KMS-11 (cell line): ENCODE results near the gene STK32C.
"Not testable (repeated sequence)": the region's sequence is repeated elsewhere in the genome, so short reads cannot be mapped to it uniquely, and the experiment has no call there.

Experiments used
- H2AFZ ChIP-seq: fragments of 200-600 bp; sonication (generic); 2 replicates; pipeline ENCODE4 v1.6.1; 2016; ENCODE audit warnings: antibody characterized with exemption, mixed run types, low read depth
- H3K27ac ChIP-seq: fragments of 200-600 bp; sonication (generic); 2 replicates; pipeline ENCODE4 v1.6.1; 2016; ENCODE audit warnings: mild to moderate bottlenecking, mixed run types
- H3K27me3 ChIP-seq: fragments of 200-600 bp; sonication (generic); 2 replicates; pipeline ENCODE4 v1.6.1; 2017; ENCODE audit warnings: mild to moderate bottlenecking, low read depth, mixed run types, moderate library complexity; ENCODE audit not compliant: insufficient read depth
- H3K36me3 ChIP-seq: fragments of 200-600 bp; sonication (generic); 2 replicates; pipeline ENCODE4 v1.6.1; 2017; ENCODE audit warnings: mild to moderate bottlenecking, mixed run types; ENCODE audit not compliant: insufficient read depth
- H3K4me1 ChIP-seq: fragments of 200-600 bp; sonication (generic); 2 replicates; pipeline ENCODE4 v1.6.1; 2016; ENCODE audit warnings: mild to moderate bottlenecking, low read depth, mixed run types; ENCODE audit not compliant: poor library complexity, severe bottlenecking
- H3K4me2 ChIP-seq: fragments of 200-600 bp; sonication (generic); 2 replicates; pipeline ENCODE4 v1.7.0; 2016; ENCODE audit warnings: mild to moderate bottlenecking, mixed run types
- H3K4me3 ChIP-seq: fragments of 200-600 bp; sonication (generic); IDR thresholded peaks from 2 replicates; pipeline ENCODE4 v1.6.1; 2017; ENCODE audit warnings: low read depth, low read length, mixed read lengths; ENCODE audit not compliant: insufficient read depth
- H3K79me2 ChIP-seq: fragments of 200-600 bp; sonication (generic); 2 replicates; pipeline ENCODE4 v1.6.1; 2016; ENCODE audit warnings: low read depth, mixed run types; ENCODE audit not compliant: insufficient read depth
- H3K9ac ChIP-seq: fragments of 200-600 bp; sonication (generic); 2 replicates; pipeline ENCODE4 v1.6.1; 2016; ENCODE audit warnings: mild to moderate bottlenecking, mixed run types
- H4K20me1 ChIP-seq: fragments of 200-600 bp; sonication (generic); 2 replicates; pipeline ENCODE4 v1.6.1; 2016; ENCODE audit warnings: mild to moderate bottlenecking, mixed run types; ENCODE audit not compliant: insufficient read depth
- TF ChIP-seq, protein P1 (sequence below): fragments of 200-600 bp; sonication (generic); conservative IDR thresholded peaks from 2 replicates; pipeline ENCODE4 v1.6.1; 2017; ENCODE audit warnings: low read depth, mild to moderate bottlenecking, antibody characterized with exemption, low read length, moderate library complexity, mixed read lengths

Gene STK32C

DNA sequence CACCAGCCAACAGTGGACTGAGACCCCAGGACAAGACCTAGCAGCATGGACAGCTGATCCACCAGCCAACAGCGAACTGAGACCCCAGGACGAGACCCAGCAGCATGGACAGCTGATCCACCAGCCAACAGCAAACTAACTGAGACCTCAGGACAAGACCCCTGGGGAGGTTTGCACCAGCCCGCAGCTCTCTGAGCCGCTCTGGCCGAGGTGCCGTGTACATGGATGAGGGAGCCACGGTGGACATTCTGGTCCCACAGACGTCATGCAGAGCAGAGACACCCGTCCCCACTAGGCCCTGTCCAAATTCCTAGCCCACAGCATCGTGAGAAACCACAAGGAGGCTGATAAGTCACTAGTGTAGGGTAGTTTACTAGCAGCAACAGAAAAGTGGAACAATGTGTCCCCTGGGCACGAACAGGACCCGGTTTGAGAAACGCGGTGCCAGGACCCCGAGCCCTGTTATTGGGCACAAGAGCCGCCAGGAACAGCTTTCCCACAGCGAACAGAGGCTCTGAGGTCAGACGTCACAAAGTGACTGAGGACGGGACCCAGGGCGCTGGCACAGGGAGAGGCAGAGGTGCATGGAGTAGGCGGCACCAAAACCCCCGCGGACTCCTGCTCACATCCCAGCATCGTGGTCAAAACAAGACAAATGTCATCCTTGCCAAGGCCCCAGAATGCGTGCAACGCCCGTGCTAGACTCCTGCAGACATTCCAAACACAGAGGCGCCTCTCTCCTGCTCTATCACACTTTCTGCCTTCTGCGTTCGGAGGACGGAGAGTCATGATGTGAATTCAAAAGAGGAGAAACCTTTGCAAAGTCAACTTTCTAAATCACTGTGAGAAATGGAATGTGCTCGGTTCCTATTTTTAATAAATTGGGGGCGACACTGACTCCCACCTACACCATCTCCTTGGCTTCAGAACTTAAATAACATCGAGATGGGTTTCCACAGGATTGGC is 8.1 kb downstream of the STK32C start:
- Histone ChIP-seq H3K4me3 (no peak overlapping the region), H3K4me1 (no peaks in the 10 kb centered on the region), H2AFZ (no peak overlapping the region), H3K9ac (no peak overlapping the region), H3K36me3 (no peaks in the 10 kb centered on the region), H4K20me1 (no peaks in the 10 kb centered on the region), H3K79me2 (no peaks in the 10 kb centered on the region), H3K4me2 (no peak overlapping the region), H3K27me3 (peaks cover 92% of the 10 kb centered on the region), H3K27ac (no peak overlapping the region)
- TF ChIP-seq, protein P1, sequence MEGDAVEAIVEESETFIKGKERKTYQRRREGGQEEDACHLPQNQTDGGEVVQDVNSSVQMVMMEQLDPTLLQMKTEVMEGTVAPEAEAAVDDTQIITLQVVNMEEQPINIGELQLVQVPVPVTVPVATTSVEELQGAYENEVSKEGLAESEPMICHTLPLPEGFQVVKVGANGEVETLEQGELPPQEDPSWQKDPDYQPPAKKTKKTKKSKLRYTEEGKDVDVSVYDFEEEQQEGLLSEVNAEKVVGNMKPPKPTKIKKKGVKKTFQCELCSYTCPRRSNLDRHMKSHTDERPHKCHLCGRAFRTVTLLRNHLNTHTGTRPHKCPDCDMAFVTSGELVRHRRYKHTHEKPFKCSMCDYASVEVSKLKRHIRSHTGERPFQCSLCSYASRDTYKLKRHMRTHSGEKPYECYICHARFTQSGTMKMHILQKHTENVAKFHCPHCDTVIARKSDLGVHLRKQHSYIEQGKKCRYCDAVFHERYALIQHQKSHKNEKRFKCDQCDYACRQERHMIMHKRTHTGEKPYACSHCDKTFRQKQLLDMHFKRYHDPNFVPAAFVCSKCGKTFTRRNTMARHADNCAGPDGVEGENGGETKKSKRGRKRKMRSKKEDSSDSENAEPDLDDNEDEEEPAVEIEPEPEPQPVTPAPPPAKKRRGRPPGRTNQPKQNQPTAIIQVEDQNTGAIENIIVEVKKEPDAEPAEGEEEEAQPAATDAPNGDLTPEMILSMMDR, result no peak

DNA sequence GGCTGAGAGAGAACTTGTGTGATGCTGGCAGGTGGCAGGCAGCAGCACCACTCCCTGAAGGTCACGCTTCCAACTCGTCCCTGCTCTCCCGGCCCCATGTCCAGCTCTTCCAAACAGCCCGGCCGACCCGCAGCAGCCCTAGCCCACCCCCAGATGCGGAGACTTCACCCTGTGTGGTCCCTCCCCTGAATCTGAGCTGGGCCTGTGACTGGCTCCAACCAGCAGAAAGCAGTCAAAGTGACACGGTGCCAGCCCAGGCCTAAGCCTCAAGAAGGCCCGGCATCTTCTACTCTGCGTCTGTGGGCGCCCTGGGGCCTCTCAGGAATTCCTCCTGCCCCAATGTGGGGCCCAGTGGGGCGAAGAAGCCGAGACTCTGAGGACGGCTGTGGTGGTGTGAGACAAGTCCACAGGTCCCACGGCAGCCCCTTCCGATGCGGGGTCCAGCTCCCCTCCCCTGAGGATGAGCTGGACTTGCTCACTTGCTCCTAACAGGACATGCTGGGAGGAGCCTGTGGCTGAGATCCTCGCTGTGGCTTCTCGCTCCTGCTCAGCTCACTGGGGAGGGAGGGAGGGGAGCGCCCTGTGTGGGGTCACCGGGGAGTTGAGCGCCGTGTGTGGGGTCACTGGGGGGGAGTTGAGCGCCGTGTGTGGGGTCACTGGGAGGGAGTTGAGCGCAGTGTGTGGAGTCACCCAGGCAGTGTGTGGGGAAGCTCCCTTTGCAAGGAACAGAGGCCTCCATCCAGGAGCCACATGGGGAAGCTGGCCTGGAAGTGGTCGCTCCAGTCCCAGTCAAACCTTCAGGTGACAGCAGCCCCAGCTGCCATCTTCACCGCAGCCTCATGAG is 9.5 kb downstream of the STK32C start:
- Histone ChIP-seq H3K4me3 (no peak overlapping the region), H4K20me1 (no peaks in the 10 kb centered on the region), H3K4me1 (no peaks in the 10 kb centered on the region), H3K4me2 (no peak overlapping the region), H2AFZ (no peak overlapping the region), H3K79me2 (no peaks in the 10 kb centered on the region), H3K27me3 (peaks cover 78% of the 10 kb centered on the region), H3K9ac (no peak overlapping the region), H3K36me3 (no peaks in the 10 kb centered on the region), H3K27ac (no peak overlapping the region)
- TF ChIP-seq, protein P1, result no peak

DNA sequence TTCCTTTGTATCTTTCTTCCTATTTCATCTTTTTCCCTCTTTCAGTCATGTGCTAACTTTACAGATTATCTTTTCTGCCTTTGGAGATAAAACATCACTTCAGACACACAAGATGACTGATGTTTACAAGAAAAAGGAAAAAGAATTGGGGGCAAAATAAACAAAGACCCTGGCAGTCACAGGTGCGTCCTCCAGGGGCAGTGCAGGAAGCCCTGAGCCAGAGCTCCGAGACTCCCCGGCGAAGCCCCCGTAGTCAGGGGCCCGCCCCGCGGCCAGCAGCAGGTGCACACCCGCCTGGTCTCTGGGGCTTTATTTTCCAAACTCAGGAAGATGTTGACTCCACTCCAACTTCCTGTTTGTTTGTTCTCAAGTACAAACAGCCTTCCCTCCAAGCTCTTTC is 10.2 kb downstream of the STK32C start:
- H4K20me1 ChIP-seq, result no peaks in the 10 kb centered on the region
- TF ChIP-seq, protein P1, result no peak
- H3K36me3 ChIP-seq, result no peaks in the 10 kb centered on the region
- H3K4me3 ChIP-seq, result no peak overlapping the region
- peaks cover 70% of the 10 kb centered on the region for H3K27me3 ChIP-seq
- no peaks in the 10 kb centered on the region for H3K79me2 ChIP-seq
- H3K4me1 ChIP-seq, result no peaks in the 10 kb centered on the region
- H3K4me2 ChIP-seq, result no peak overlapping the region
- H3K9ac ChIP-seq, result no peak overlapping the region
- H3K27ac ChIP-seq, result no peak overlapping the region
- H2AFZ ChIP-seq, result no peak overlapping the region

DNA sequence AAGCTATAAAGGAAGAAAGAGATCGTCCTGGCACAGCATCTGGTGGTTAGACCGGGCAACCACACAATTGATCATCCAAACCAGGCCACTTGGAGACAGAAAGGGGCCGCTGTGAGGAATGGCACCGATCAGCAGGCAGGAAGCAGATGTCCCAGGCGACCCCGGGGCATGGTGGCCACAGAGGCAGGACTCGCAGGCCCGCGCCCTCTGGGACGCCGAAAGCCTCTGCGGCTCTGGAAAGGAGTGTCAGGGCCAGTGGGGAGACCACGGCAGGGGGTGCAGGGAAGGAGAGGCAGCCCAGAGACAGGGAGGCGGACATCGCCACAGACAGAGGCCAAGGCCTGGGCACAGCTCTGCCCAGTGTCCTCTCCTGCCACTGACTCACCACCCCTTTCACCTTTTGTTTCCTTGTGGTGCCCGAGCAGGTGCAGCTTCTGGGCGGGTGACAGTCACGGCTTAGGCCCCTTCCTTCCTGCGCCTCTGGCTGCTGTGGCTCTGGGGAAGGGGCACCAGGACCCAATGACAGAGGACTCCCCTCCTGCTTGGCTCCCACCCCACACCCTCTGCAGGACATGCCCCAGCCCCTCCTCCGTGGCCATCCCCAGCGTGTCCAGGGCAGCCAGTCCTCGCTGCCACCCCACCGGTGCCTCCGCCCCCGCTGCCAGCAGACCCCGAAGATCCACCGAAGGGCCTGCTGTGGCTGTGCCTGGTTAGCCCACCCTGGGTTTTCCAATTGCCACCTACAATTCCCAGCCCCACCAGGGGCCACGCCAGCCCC is 10.9 kb downstream of the STK32C start:
- H3K9ac ChIP-seq, result no peak overlapping the region
- TF ChIP-seq, protein P1, result no peak

DNA sequence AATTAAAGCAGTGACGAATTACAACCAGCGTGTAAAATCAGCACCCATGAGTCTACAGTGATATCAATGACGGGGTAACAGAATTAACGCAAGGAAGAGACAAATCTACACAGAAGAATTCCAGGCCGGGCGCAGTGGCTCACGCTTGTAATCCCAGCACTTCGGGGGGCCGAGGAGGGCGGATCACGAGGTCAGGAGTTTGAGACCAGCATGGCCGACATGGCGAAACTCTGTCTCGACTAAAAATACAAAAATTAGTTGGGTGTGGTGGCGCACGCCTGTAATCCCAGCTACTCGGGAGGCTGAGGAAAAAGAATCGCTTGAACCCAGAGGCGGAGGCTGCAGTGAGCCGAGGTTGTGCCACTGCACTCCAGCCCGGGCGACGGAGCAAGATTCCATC is 12.3 kb downstream of the STK32C start:
- H3K9ac ChIP-seq, H2AFZ ChIP-seq, H3K27ac ChIP-seq, H3K36me3 ChIP-seq, H3K4me3 ChIP-seq, H3K4me2 ChIP-seq, H3K4me1 ChIP-seq, H4K20me1 ChIP-seq, H3K79me2 ChIP-seq: not testable (repeated sequence)
- peaks cover 51% of the 10 kb centered on the region for H3K27me3 ChIP-seq

More for the DNA sequence above, 10.9 kb downstream of the STK32C start:
- Histone ChIP-seq H3K4me2 (no peak overlapping the region), H3K4me1 (no peaks in the 10 kb centered on the region), H3K79me2 (no peaks in the 10 kb centered on the region), H3K4me3 (no peak overlapping the region), H3K36me3 (no peaks in the 10 kb centered on the region), H4K20me1 (no peaks in the 10 kb centered on the region), H3K27me3 (peaks cover 64% of the 10 kb centered on the region), H2AFZ (no peak overlapping the region), H3K27ac (no peak overlapping the region)
